SU-DHL-6 (cell line): Measurements from ENCODE around the gene SLC25A13.

ENCODE experiments used
- H2AFZ ChIP-seq: fragments of 200-600 bp; sonication (generic); 2 replicates; pipeline ENCODE4 v1.6.1; 2014; ENCODE audit warnings: low read depth, mild to moderate bottlenecking, moderate library complexity, mixed read lengths, antibody characterized with exemption, low read length; ENCODE audit not compliant: severe bottlenecking
- H3F3A ChIP-seq: fragments of 200-600 bp; shearing (Covaris generic); 2 replicates; pipeline ENCODE4 v1.6.0; 2016; ENCODE audit warnings: antibody characterized with exemption, mild to moderate bottlenecking; ENCODE audit not compliant: insufficient read depth
- H3K27ac ChIP-seq: fragments of 200-600 bp; sonication (generic); 2 replicates; pipeline ENCODE4 v1.5.1; 2016; ENCODE audit warnings: low read depth, mild to moderate bottlenecking, low read length, moderate library complexity, mixed read lengths
- H3K27me3 ChIP-seq: fragments of 200-600 bp; sonication (generic), shearing (Covaris generic); 2 replicates; pipeline ENCODE4 v1.6.0; 2014; ENCODE audit warnings: mild to moderate bottlenecking, low read length
- H3K36me3 ChIP-seq: fragments of 200-600 bp; sonication (generic); 2 replicates; pipeline ENCODE4 v1.6.1; 2014; ENCODE audit warnings: mild to moderate bottlenecking, low read length, mixed read lengths
- H3K4me2 ChIP-seq: fragments of 300-600, 200-600 bp; shearing (Covaris generic), sonication (generic); 2 replicates; pipeline ENCODE4 v1.6.0; 2014; ENCODE audit warnings: low read length, low read depth, mild to moderate bottlenecking; ENCODE audit not compliant: poor library complexity, severe bottlenecking
- H3K4me3 ChIP-seq: fragments of 200-600 bp; sonication (generic); 2 replicates; pipeline ENCODE4 v1.5.1; 2014; ENCODE audit warnings: antibody characterized with exemption, low read length, mild to moderate bottlenecking, mixed read lengths; ENCODE audit not compliant: insufficient read depth, poor library complexity, severe bottlenecking
- H3K79me2 ChIP-seq: fragments of 200-600 bp; sonication (generic); 2 replicates; pipeline ENCODE4 v1.6.1; 2014; ENCODE audit warnings: mild to moderate bottlenecking, low read length, moderate library complexity; ENCODE audit not compliant: insufficient read depth
- H3K9ac ChIP-seq: fragments of 200-600 bp; sonication (generic); 2 replicates; pipeline ENCODE4 v1.7.0; 2014; ENCODE audit warnings: mild to moderate bottlenecking, low read length
- H3K9me2 ChIP-seq: fragments of 200-600 bp; sonication (generic); replicated peaks from 2 replicates; pipeline ENCODE4 v1.6.1; 2014; ENCODE audit warnings: low read length; ENCODE audit not compliant: insufficient read depth
- H3K9me3 ChIP-seq: fragments of 200-600 bp; sonication (generic); 2 replicates; pipeline ENCODE4 v1.6.1; 2014; ENCODE audit warnings: low read length, mixed read lengths; ENCODE audit not compliant: insufficient read depth
- H4K20me1 ChIP-seq: fragments of 200-600 bp; sonication (generic); 2 replicates; pipeline ENCODE4 v1.6.1; 2014; ENCODE audit warnings: low read depth, mild to moderate bottlenecking, antibody characterized with exemption, low read length, moderate library complexity, mixed read lengths
- CTCF ChIP-seq: fragments of 200-600 bp; sonication (generic); IDR thresholded peaks from one replicate; pipeline ENCODE4 v1.5.1; 2017; ENCODE audit warnings: antibody characterized with exemption, mild to moderate bottlenecking, low read length, moderate library complexity; ENCODE audit not compliant: insufficient read depth, poor library complexity, severe bottlenecking
- EZH2phosphoT487 ChIP-seq: fragments of 200-600 bp; sonication (generic), shearing (Covaris generic); conservative IDR thresholded peaks from 2 replicates; pipeline ENCODE4 v1.6.1; 2018; ENCODE audit warnings: mild to moderate bottlenecking, antibody characterized with exemption, low read length, moderate library complexity, mixed read lengths

SLC25A13 gene

DNA sequence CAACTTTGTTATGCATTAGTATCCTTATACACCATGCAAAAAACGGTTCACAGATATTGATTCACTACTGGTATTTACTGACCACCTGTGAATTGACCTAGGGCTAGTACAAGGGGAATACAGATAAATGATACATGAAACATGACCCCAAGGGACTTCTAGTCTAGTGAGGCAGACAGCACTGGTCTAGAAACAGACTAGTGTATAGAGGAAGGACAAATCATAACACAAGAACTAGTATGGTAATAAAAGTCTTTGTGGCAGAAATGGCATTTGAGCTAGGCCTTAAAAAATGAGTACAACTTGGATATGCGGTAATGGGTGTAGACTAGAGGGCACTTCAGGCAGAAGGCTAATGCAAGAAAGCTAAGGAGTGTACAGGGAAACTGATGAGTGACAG lies 86.6 kb downstream of the SLC25A13 start:
- Histone ChIP-seq H4K20me1 (no peaks in the 10 kb centered on the region), H3K9me3 (no peaks in the 10 kb centered on the region), H3K9me2 (no peaks in the 10 kb centered on the region), H3K27me3 (no peaks in the 10 kb centered on the region), H3F3A (no peaks in the 10 kb centered on the region), H3K27ac (no peak overlapping the region), H3K4me3 (no peak overlapping the region), H3K79me2 (no peaks in the 10 kb centered on the region), H3K4me2 (no peak overlapping the region), H3K9ac (no peak overlapping the region), H2AFZ (no peak overlapping the region), H3K36me3 (no peaks in the 10 kb centered on the region)
- no peak for TF ChIP-seq EZH2phosphoT487
- TF ChIP-seq CTCF = no peak

DNA sequence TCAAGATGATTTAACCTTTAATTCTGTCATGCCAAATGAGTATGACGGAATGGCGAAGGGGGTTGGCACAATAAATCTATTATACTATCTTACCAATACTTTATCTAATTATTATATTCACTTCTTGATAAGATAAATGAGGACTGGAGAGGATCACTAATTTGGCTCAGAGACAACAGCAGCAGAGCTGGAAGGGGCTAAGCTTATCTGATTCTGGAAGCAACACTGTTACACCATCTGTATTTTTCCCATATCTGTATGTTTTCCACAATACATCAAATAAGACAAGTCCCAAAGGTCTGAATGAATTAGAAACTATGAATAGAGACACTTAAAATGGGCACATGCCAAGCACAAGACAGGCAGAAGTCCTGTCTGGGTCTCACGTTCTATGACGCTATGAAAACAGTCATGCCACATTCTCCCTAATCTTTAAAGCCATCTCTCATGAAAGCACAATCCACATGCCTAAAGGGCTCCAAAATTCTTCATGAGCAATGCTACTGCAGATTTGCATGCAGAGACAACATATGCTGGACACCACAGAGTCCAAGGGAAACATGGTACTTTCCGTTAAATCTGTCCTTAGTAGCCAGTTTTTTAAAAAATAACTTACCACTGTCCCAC lies 88.3 kb downstream of the SLC25A13 start:
- no peak overlapping the region for H3K4me3 ChIP-seq
- TF ChIP-seq EZH2phosphoT487 = no peak
- no peak for TF ChIP-seq CTCF
- H4K20me1 ChIP-seq = no peaks in the 10 kb centered on the region
- H3K4me2 ChIP-seq = no peak overlapping the region
- H2AFZ ChIP-seq = no peak overlapping the region
- H3K9me2 ChIP-seq = no peaks in the 10 kb centered on the region
- H3K9ac ChIP-seq = no peak overlapping the region
- no peaks in the 10 kb centered on the region for H3K27me3 ChIP-seq
- no peaks in the 10 kb centered on the region for H3K9me3 ChIP-seq
- H3K36me3 ChIP-seq = peaks cover 3% of the 10 kb centered on the region; the same call in 1 of the 2 replicates
- no peak overlapping the region for H3K27ac ChIP-seq
- no peaks in the 10 kb centered on the region for H3K79me2 ChIP-seq
- H3F3A ChIP-seq = no peaks in the 10 kb centered on the region

- no peaks in the 10 kb centered on the region for H3F3A ChIP-seq
- H4K20me1 ChIP-seq = no peaks in the 10 kb centered on the region
- H3K27ac ChIP-seq = no peak overlapping the region
- peaks cover 3% of the 10 kb centered on the region; the same call in 1 of the 2 replicates for H3K36me3 ChIP-seq
- H3K9me3 ChIP-seq = no peaks in the 10 kb centered on the region
- no peaks in the 10 kb centered on the region for H3K9me2 ChIP-seq
- no peak overlapping the region for H3K4me3 ChIP-seq
- no peak overlapping the region for H2AFZ ChIP-seq
- no peaks in the 10 kb centered on the region for H3K79me2 ChIP-seq
- TF ChIP-seq EZH2phosphoT487 (no peak), CTCF (no peak)
- H3K9ac ChIP-seq = no peak overlapping the region
- H3K4me2 ChIP-seq = no peak overlapping the region
- no peaks in the 10 kb centered on the region for H3K27me3 ChIP-seq
Measured at GRCh38 chr7:96233084-96233483, 88.8 kb downstream of the SLC25A13 start.
